Cardiac fibroblast (primary cell): Measurements from ENCODE around the gene MPPED1.

Experiments used
- DNase-seq, 2 donors: peaks; one replicate each; pipeline versions ENCODE4 v3.0.0 to v3.0.0-alpha.2; 2010; ENCODE audit warnings: low read depth in 2 of 2
- H3K4me3 ChIP-seq, 2 donors: replicated peaks in 1 of 2; 1 replicate in 1 of 2; 2 replicates in 1 of 2; pipeline ENCODE4 v1.5.1; 2011; ENCODE audit warnings: low read depth in 2 of 2, low read length in 2 of 2, mild to moderate bottlenecking in 2 of 2, moderate library complexity in 1 of 2
- CTCF ChIP-seq: IDR thresholded peaks from one replicate; pipeline ENCODE4 v1.5.1; 2011; ENCODE audit warnings: low read depth, mild to moderate bottlenecking, low read length, inconsistent platforms

Gene MPPED1

GRCh38 chr22:43434928-43435311, 23.1 kb downstream of the MPPED1 start:
- no peak for TF ChIP-seq CTCF
- no peak for DNase-seq
- no peak overlapping the region for H3K4me3 ChIP-seq

- no peak for DNase-seq
- TF ChIP-seq CTCF: no peak
These were observed 24.3 kb downstream of the MPPED1 start for GRCh38 chr22:43435851-43436811.

GRCh38 chr22:43436868-43437267, 25.1 kb downstream of the MPPED1 start:
- H3K4me3 ChIP-seq: no peak overlapping the region
- TF ChIP-seq CTCF: no peak
- DNase-seq: no peak

More at GRCh38 chr22:43435851-43436811, 24.3 kb downstream of the MPPED1 start:
- no peak overlapping the region for H3K4me3 ChIP-seq

GRCh38 chr22:43437871-43438475, 26.2 kb downstream of the MPPED1 start:
- H3K4me3 ChIP-seq: no peak overlapping the region
- TF ChIP-seq CTCF: no peak
- no peak for DNase-seq

GRCh38 chr22:43438666-43439347, 27.0 kb downstream of the MPPED1 start:
- no peak for DNase-seq
- H3K4me3 ChIP-seq: no peak overlapping the region
- no peak for TF ChIP-seq CTCF

GRCh38 chr22:43439368-43440103, 27.7 kb downstream of the MPPED1 start:
- TF ChIP-seq CTCF: no peak
- DNase-seq: no peak
- no peak overlapping the region for H3K4me3 ChIP-seq
